NCI-H510A treated with DMSO at 0.1 percent for 48 hours (cell line): ENCODE results near the gene TBP.
"Not testable (repeated sequence)": the region's sequence is repeated elsewhere in the genome, so short reads cannot be mapped to it uniquely, and the experiment has no call there.

Experiments
- DNase-seq: peaks from one replicate; lab custom pipeline; 2025; lab: John Stamatoyannopoulos, UW

Gene TBP

GRCh38 chr6:170605574-170606259, 51.5 kb downstream of the TBP start:
- no peak for DNase-seq

- not testable (repeated sequence) for DNase-seq
Measured at GRCh38 chr6:170609225-170609624, 55.1 kb downstream of the TBP start.

GRCh38 chr6:170612256-170612804, 58.2 kb downstream of the TBP start:
- not testable (repeated sequence) for DNase-seq

- DNase-seq, result not testable (repeated sequence)
Measured at GRCh38 chr6:170616020-170616554, 61.9 kb downstream of the TBP start.
